IMR-90 (cell line): ENCODE results near the gene GPAT3. TPM values are rescaled to one million over a fixed set of nuclear protein-coding genes. Genes with fewer than 3 reads are reported as not detected.

Experiments
- ATAC-seq: fragments of 200-7000 bp; cut with Tn5 transposase; 2 replicates; pipeline ENCODE4 v1.9.1; 2020; ENCODE audit warnings: low read depth, mild to moderate bottlenecking, moderate library complexity
- BruUV-seq: library from RNA; stranded (reverse); fragments of 400-500 nt; replicated peaks from 2 replicates; lab custom pipeline; 2021; lab: Mats Ljungman, UMichigan
- CTCF ChIA-PET: fragments of 300-600 bp; formaldehyde crosslinking; extraction: SDS; loops from one replicate; lab custom pipeline; 2021; ENCODE audit warnings: antibody characterized with exemption; lab: Yijun Ruan, JAX
- POLR2A ChIA-PET: fragments of 300-600 bp; sonication (Branson Sonifier 250); formaldehyde crosslinking; loops from one replicate; lab custom pipeline; 2022; ENCODE audit warnings: antibody characterized with exemption; ENCODE audit not compliant: unreplicated experiment; lab: Charles Lee
- DNase-seq: peaks from one replicate; pipeline ENCODE4 v3.0.0; 2013
- H2AFZ ChIP-seq: replicated peaks from 2 replicates; pipeline ENCODE3; 2013; ENCODE audit warnings: low read length, mild to moderate bottlenecking; ENCODE audit not compliant: poor library complexity
- H2AK5ac ChIP-seq: 2 replicates; pipeline ENCODE4 v1.6.1; 2013; ENCODE audit warnings: low read depth, low read length, inconsistent platforms
- H2AK9ac ChIP-seq: replicated peaks from 2 replicates; pipeline ENCODE3; 2013; ENCODE audit warnings: mild to moderate bottlenecking, low read depth, low read length, moderate library complexity; ENCODE audit not compliant: poor library complexity
- H2BK120ac ChIP-seq: 2 replicates; pipeline ENCODE4 v1.6.1; 2013; ENCODE audit warnings: low read depth, low read length, inconsistent platforms
- H2BK15ac ChIP-seq: 3 replicates; pipeline ENCODE4 v1.6.1; 2013; ENCODE audit warnings: low read depth, low read length, inconsistent platforms
- H2BK20ac ChIP-seq: 2 replicates; pipeline ENCODE4 v1.6.1; 2013; ENCODE audit warnings: low read depth, mild to moderate bottlenecking, inconsistent platforms, low read length, moderate library complexity
- H2BK5ac ChIP-seq: 2 replicates; pipeline ENCODE4 v1.6.1; 2013; ENCODE audit warnings: mild to moderate bottlenecking, low read depth, low read length, inconsistent platforms; ENCODE audit not compliant: poor library complexity, severe bottlenecking
- H3K14ac ChIP-seq: replicated peaks from 2 replicates; pipeline ENCODE4 v1.6.1; 2013; ENCODE audit warnings: low read depth, low read length, inconsistent platforms
- H3K18ac ChIP-seq: 2 replicates; pipeline ENCODE4 v1.6.1; 2013; ENCODE audit warnings: low read depth, low read length, control low read depth
- H3K23ac ChIP-seq: 2 replicates; pipeline ENCODE4 v1.6.1; 2013; ENCODE audit warnings: low read depth, low read length, inconsistent platforms
- H3K27ac ChIP-seq: 2 replicates; pipeline ENCODE4 v1.5.1; 2013; ENCODE audit warnings: mild to moderate bottlenecking, control low read depth, low read length; ENCODE audit not compliant: insufficient read depth
- H3K27me3 ChIP-seq: 2 replicates; pipeline ENCODE4 v1.6.1; 2013; ENCODE audit warnings: low read length; ENCODE audit not compliant: control insufficient read depth, insufficient read depth
- H3K36me3 ChIP-seq: 2 replicates; pipeline ENCODE4 v1.6.1; 2013; ENCODE audit warnings: low read length, mixed read lengths; ENCODE audit not compliant: control insufficient read depth, insufficient read depth
- H3K4ac ChIP-seq: 2 replicates; pipeline ENCODE4 v1.6.1; 2013; ENCODE audit warnings: low read depth, low read length, inconsistent platforms
- H3K4me1 ChIP-seq: 2 replicates; pipeline ENCODE4 v1.6.1; 2013; ENCODE audit warnings: low read length, mixed read lengths; ENCODE audit not compliant: control insufficient read depth, insufficient read depth
- H3K4me2 ChIP-seq: 2 replicates; pipeline ENCODE4 v1.6.1; 2013; ENCODE audit warnings: low read depth, mild to moderate bottlenecking, control low read depth, low read length, moderate library complexity
- H3K4me3 ChIP-seq: 2 replicates; pipeline ENCODE4 v1.5.1; 2013; ENCODE audit warnings: low read depth, mild to moderate bottlenecking, control low read depth, low read length, moderate library complexity; ENCODE audit not compliant: insufficient read depth
- H3K56ac ChIP-seq: 2 replicates; pipeline ENCODE4 v1.6.1; 2013; ENCODE audit warnings: low read length, inconsistent platforms; ENCODE audit not compliant: insufficient read depth; ENCODE audit errors: extremely low read depth
- H3K79me1 ChIP-seq, 2 experiments: 2 replicates each; pipeline ENCODE4 v1.6.1; 2013; ENCODE audit warnings: low read length in 2 of 2, inconsistent platforms in 1 of 2, low read depth in 1 of 2
- H3K9ac ChIP-seq: 2 replicates; pipeline ENCODE4 v1.6.1; 2013; ENCODE audit warnings: low read depth, low read length, control low read depth
- H3K9me1 ChIP-seq: 2 replicates; pipeline ENCODE4 v1.6.1; 2013; ENCODE audit warnings: low read length, inconsistent platforms; ENCODE audit not compliant: insufficient read depth
- H3K9me3 ChIP-seq: 2 replicates; pipeline ENCODE4 v1.6.1; 2013; ENCODE audit warnings: low read length; ENCODE audit not compliant: control insufficient read depth, insufficient read depth
- H4K20me1 ChIP-seq: 2 replicates; pipeline ENCODE4 v1.6.1; 2013; ENCODE audit warnings: low read length, inconsistent platforms; ENCODE audit not compliant: insufficient read depth
- H4K5ac ChIP-seq: 2 replicates; pipeline ENCODE4 v1.6.1; 2013; ENCODE audit warnings: mild to moderate bottlenecking, low read depth, low read length, control low read depth
- H4K8ac ChIP-seq, 2 experiments: 2 replicates each; pipeline ENCODE4 v1.6.1; 2013; ENCODE audit warnings: low read depth in 2 of 2, low read length in 2 of 2, control low read depth in 1 of 2, inconsistent platforms in 1 of 2
- H4K91ac ChIP-seq: 2 replicates; pipeline ENCODE4 v1.6.1; 2013; ENCODE audit warnings: low read depth, low read length, inconsistent platforms; ENCODE audit not compliant: insufficient read depth
- BHLHE40 ChIP-seq: fragments of 150-350 bp; IDR thresholded peaks from 2 replicates; pipeline ENCODE4 v1.6.1; 2016; ENCODE audit warnings: mild to moderate bottlenecking, low read depth, low read length
- CEBPB ChIP-seq: IDR thresholded peaks from 2 replicates; pipeline ENCODE4 v1.6.1; 2012; ENCODE audit warnings: low read depth, low read length, improper control_type of control experiment
- CHD1 ChIP-seq: IDR thresholded peaks from 2 replicates; pipeline ENCODE4 v1.6.1; 2012; ENCODE audit warnings: low read depth, low read length, improper control_type of control experiment
- FOS ChIP-seq: fragments of 150-350 bp; IDR thresholded peaks from 2 replicates; pipeline ENCODE4 v1.6.1; 2016; ENCODE audit warnings: low read depth, low read length
- MAFK ChIP-seq: IDR thresholded peaks from 2 replicates; pipeline ENCODE4 v1.6.1; 2012; ENCODE audit warnings: low read depth, low read length, improper control_type of control experiment
- MAZ ChIP-seq: IDR thresholded peaks from 2 replicates; pipeline ENCODE4 v1.6.1; 2012; ENCODE audit warnings: low read depth, mild to moderate bottlenecking, low read length, improper control_type of control experiment, moderate library complexity, borderline replicate concordance
- MXI1 ChIP-seq: IDR thresholded peaks from 2 replicates; pipeline ENCODE4 v1.6.1; 2012; ENCODE audit warnings: low read depth, mild to moderate bottlenecking, low read length, moderate library complexity, borderline replicate concordance
- NFE2L2 ChIP-seq: fragments of 150-350 bp; IDR thresholded peaks from 2 replicates; pipeline ENCODE4 v1.6.1; 2016; ENCODE audit warnings: low read depth, mild to moderate bottlenecking, low read length
- POLR2A ChIP-seq: IDR thresholded peaks from 2 replicates; pipeline ENCODE4 v1.6.1; 2012; ENCODE audit warnings: mild to moderate bottlenecking, low read depth, low read length
- RAD21 ChIP-seq: IDR thresholded peaks from 2 replicates; pipeline ENCODE4 v1.6.1; 2012; ENCODE audit warnings: low read length, improper control_type of control experiment
- RCOR1 ChIP-seq: IDR thresholded peaks from 2 replicates; pipeline ENCODE4 v1.6.1; 2012; ENCODE audit warnings: mild to moderate bottlenecking, low read length, improper control_type of control experiment; ENCODE audit not compliant: insufficient replicate concordance
- RFX5 ChIP-seq: IDR thresholded peaks from 2 replicates; pipeline ENCODE4 v1.8.0; 2012; ENCODE audit warnings: low read depth, mild to moderate bottlenecking, low read length, moderate library complexity
- SMC3 ChIP-seq: fragments of 150-350 bp; IDR thresholded peaks from 2 replicates; pipeline ENCODE4 v1.6.1; 2016; ENCODE audit warnings: low read depth, mild to moderate bottlenecking, antibody characterized with exemption, low read length, moderate library complexity
- WGBS, 2 experiments: methylation state at CpG; one replicate each; pipeline versions ENCODE4 v1.1.5 to v1.1.7; 2013; ENCODE audit warnings: missing lambda C conversion rate in 2 of 2; ENCODE audit not compliant: insufficient read length in 1 of 2; ENCODE audit errors: extremely low coverage in 2 of 2; 5-methylcytosine and 5-hydroxymethylcytosine counted together
- dilution Hi-C: fragments of 300-500 bp; cut with HindIII; formaldehyde crosslinking; loops from one replicate; pipeline ENCODE4 v1.14.3; 2018; ENCODE audit warnings: low sequenced_read_pairs; ENCODE audit not compliant: unreplicated experiment
- in situ Hi-C: fragments of 300-500 bp; cut with MboI; formaldehyde crosslinking; loops from 3 replicates; pipeline ENCODE4 v1.14.3; 2019; ENCODE audit warnings: low sequenced_read_pairs, inconsistent platforms, mixed read lengths
- intact Hi-C: fragments of 100-400 bp; cut with micrococcal nuclease; formaldehyde crosslinking; loops from 2 replicates; pipeline ENCODE4 v1.10.0; 2022
- polyA plus RNA-seq, 3 experiments: library from polyadenylated mRNA; depleted of rRNA; stranded (reverse); fragments of >200 nt; gene quantifications; 2 replicates each; pipeline ENCODE4 v1.2.3, GENCODE V29; 2012; ENCODE audit warnings: low replicate concordance in 1 of 3
- total RNA-seq: library from RNA; depleted of rRNA; stranded (reverse); fragments of >200 nt; gene quantifications from 2 replicates; pipeline ENCODE4 v1.2.3, GENCODE V29; 2012
- TF ChIP-seq, protein P1 (sequence below): conservative IDR thresholded peaks from 2 replicates; pipeline ENCODE4 v1.5.1; 2012; ENCODE audit warnings: mild to moderate bottlenecking, low read depth, low read length, improper control_type of control experiment
- TF ChIP-seq, protein P2 (sequence below): fragments of 150-350 bp; IDR thresholded peaks from 2 replicates; pipeline ENCODE4 v1.6.1; 2016; ENCODE audit warnings: low read depth, mild to moderate bottlenecking, low read length, moderate library complexity, borderline replicate concordance
- TF ChIP-seq, protein P3 (sequence below): fragments of 150-350 bp; IDR thresholded peaks from 2 replicates; pipeline ENCODE4 v1.6.1; 2017; ENCODE audit warnings: mild to moderate bottlenecking, antibody characterized with exemption, low read length, low read depth

The GPAT3 gene
- total and polyA plus RNA-seq, 2 of the 4 experiments (the other 2 are of a cell fraction), result 1.3 to 2.9 TPM

DNA sequence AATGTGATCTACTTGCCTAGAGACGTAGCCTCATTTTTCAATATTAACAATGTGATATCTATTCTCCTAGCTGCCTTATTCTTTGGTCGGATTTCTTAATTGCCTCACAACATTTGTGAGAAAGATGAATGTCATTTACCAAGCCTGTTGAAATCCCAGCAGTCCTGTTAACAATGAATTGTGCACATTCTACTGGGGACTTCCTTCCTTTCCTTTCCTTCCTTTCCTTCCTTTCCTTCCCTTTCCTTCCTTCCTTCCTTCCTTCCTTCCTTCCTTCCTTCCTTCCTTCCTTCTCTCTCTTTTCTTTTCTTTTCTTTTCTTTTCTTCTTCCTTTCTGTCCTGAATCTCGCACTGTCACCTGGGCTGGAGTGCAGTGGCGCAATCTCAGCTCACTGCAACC, 107.1 kb downstream of the GPAT3 start:
- no peak overlapping the region for H4K91ac ChIP-seq
- no peaks in the 10 kb centered on the region for H3K9me3 ChIP-seq
- H4K20me1 ChIP-seq, result no peaks in the 10 kb centered on the region
- H2AK5ac ChIP-seq, result no peak overlapping the region
- ChIA-PET POLR2A (no interaction called here), CTCF (interaction anchor here (0.7 kb wide), 1 partner anchor 319 kb away, joined by 3 read pairs; no protein-coding TSS in a partner anchor)
- H3K56ac ChIP-seq, result no peak overlapping the region
- no peak for ATAC-seq
- no peak overlapping the region for H2BK20ac ChIP-seq
- H2BK15ac ChIP-seq, result no peak overlapping the region
- in situ Hi-C loops, result no loop called here
- no peak for DNase-seq
- H3K4me2 ChIP-seq, result no peak overlapping the region
- no peak overlapping the region for H3K27ac ChIP-seq
- H4K5ac ChIP-seq, result no peak overlapping the region
- H3K9me1 ChIP-seq, result no peaks in the 10 kb centered on the region
- no peak overlapping the region for H4K8ac ChIP-seq
- no peak overlapping the region for H2BK120ac ChIP-seq
- no peak overlapping the region for H3K23ac ChIP-seq
- H3K79me1 ChIP-seq, result no peaks in the 10 kb centered on the region
- no peak overlapping the region for H2AFZ ChIP-seq
- no peak overlapping the region for H2BK5ac ChIP-seq
- BruUV-seq, result no TSS peak
- peaks cover 15% of the 10 kb centered on the region for H3K27me3 ChIP-seq
- no peak overlapping the region for H3K4ac ChIP-seq
- no peak overlapping the region for H3K4me3 ChIP-seq
- H3K36me3 ChIP-seq, result no peaks in the 10 kb centered on the region
- WGBS, 2 experiments, result no CpG with 5 or more reads among the region's 4 CpGs
- no peaks in the 10 kb centered on the region for H3K4me1 ChIP-seq
- no peak overlapping the region for H3K18ac ChIP-seq
- H2AK9ac ChIP-seq, result no peak overlapping the region
- no peak overlapping the region for H3K14ac ChIP-seq
- no peak for TF ChIP-seq FOS
- TF ChIP-seq RFX5, result no peak
- no peak for TF ChIP-seq RCOR1
- TF ChIP-seq, protein P1, sequence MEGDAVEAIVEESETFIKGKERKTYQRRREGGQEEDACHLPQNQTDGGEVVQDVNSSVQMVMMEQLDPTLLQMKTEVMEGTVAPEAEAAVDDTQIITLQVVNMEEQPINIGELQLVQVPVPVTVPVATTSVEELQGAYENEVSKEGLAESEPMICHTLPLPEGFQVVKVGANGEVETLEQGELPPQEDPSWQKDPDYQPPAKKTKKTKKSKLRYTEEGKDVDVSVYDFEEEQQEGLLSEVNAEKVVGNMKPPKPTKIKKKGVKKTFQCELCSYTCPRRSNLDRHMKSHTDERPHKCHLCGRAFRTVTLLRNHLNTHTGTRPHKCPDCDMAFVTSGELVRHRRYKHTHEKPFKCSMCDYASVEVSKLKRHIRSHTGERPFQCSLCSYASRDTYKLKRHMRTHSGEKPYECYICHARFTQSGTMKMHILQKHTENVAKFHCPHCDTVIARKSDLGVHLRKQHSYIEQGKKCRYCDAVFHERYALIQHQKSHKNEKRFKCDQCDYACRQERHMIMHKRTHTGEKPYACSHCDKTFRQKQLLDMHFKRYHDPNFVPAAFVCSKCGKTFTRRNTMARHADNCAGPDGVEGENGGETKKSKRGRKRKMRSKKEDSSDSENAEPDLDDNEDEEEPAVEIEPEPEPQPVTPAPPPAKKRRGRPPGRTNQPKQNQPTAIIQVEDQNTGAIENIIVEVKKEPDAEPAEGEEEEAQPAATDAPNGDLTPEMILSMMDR, result no peak
- TF ChIP-seq CHD1, result no peak
- TF ChIP-seq, protein P2, sequence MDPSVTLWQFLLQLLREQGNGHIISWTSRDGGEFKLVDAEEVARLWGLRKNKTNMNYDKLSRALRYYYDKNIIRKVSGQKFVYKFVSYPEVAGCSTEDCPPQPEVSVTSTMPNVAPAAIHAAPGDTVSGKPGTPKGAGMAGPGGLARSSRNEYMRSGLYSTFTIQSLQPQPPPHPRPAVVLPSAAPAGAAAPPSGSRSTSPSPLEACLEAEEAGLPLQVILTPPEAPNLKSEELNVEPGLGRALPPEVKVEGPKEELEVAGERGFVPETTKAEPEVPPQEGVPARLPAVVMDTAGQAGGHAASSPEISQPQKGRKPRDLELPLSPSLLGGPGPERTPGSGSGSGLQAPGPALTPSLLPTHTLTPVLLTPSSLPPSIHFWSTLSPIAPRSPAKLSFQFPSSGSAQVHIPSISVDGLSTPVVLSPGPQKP, result no peak
- no peak for TF ChIP-seq NFE2L2
- TF ChIP-seq SMC3, result no peak
- TF ChIP-seq POLR2A, result no peak
- TF ChIP-seq CEBPB, result no peak
- TF ChIP-seq RAD21, result no peak
- TF ChIP-seq MAFK, result no peak
- no peak for TF ChIP-seq MXI1
- TF ChIP-seq MAZ, result no peak
- TF ChIP-seq, protein P3, sequence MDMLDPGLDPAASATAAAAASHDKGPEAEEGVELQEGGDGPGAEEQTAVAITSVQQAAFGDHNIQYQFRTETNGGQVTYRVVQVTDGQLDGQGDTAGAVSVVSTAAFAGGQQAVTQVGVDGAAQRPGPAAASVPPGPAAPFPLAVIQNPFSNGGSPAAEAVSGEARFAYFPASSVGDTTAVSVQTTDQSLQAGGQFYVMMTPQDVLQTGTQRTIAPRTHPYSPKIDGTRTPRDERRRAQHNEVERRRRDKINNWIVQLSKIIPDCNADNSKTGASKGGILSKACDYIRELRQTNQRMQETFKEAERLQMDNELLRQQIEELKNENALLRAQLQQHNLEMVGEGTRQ, result no peak
- no peak for TF ChIP-seq BHLHE40
- intact Hi-C loops, result loop anchor here (5.0 kb wide), 1 partner anchor 1109 kb away; no protein-coding TSS in a partner anchor
- dilution Hi-C loops, result no loop called here
- no peak overlapping the region for H3K9ac ChIP-seq
